Activated CD4-positive, alpha-beta memory T cell treated with anti-CD3 and anti-CD28 coated beads for 36 hours (primary cell): ENCODE results near the gene ANO8. TPM values are rescaled to one million over a fixed set of nuclear protein-coding genes. Genes with fewer than 3 reads are reported as not detected.
"Not testable (repeated sequence)": the region's sequence is repeated elsewhere in the genome, so short reads cannot be mapped to it uniquely, and the experiment has no call there.

ENCODE experiments used
- CTCF ChIA-PET: fragments of 350-600 bp; sonication (Branson Sonifier 250); formaldehyde crosslinking; loops from one replicate; lab custom pipeline; 2021; ENCODE audit warnings: antibody characterized with exemption, inconsistent platforms; lab: Charles Lee
- POLR2A ChIA-PET: fragments of 350-600 bp; sonication (Branson Sonifier 250); formaldehyde crosslinking; loops from one replicate; lab custom pipeline; 2021; ENCODE audit warnings: antibody characterized with exemption; lab: Charles Lee
- DNase-seq: peaks from one replicate; pipeline ENCODE4 v3.0.0-alpha.2; 2020
- H3K27ac Mint-ChIP-seq: one replicate; pipeline ENCODE4 v1.8.0; 2021; ENCODE audit warnings: mixed read lengths
- H3K27me3 Mint-ChIP-seq: one replicate; pipeline ENCODE4 v1.8.0; 2021; ENCODE audit warnings: mixed read lengths
- H3K36me3 Mint-ChIP-seq: one replicate; pipeline ENCODE4 v1.8.0; 2021; ENCODE audit warnings: mixed read lengths
- H3K4me1 Mint-ChIP-seq: one replicate; pipeline ENCODE4 v1.8.0; 2021; ENCODE audit warnings: low read depth, mixed read lengths
- H3K4me3 Mint-ChIP-seq: one replicate; pipeline ENCODE4 v1.8.0; 2021; ENCODE audit warnings: mild to moderate bottlenecking, mixed read lengths
- H3K9me3 Mint-ChIP-seq: one replicate; pipeline ENCODE4 v1.8.0; 2021; ENCODE audit warnings: mixed read lengths
- intact Hi-C: fragments of 100-400 bp; cut with micrococcal nuclease; formaldehyde crosslinking; loops from one replicate; pipeline ENCODE4 v1.15.1; 2023
- total RNA-seq, 2 experiments: library from RNA; stranded (reverse); gene quantifications; one replicate each; pipeline ENCODE4 v1.2.3, GENCODE V29; 2021

ANO8 gene
- total RNA-seq, 2 experiments from 2014 or later: 5.8 to 6.0 TPM

- Mint-ChIP-seq H3K27ac (no peak overlapping the region), H3K36me3 (peaks cover 26% of the 10 kb centered on the region), H3K4me3 (no peak overlapping the region), H3K4me1 (no peaks in the 10 kb centered on the region), H3K9me3 (no peaks in the 10 kb centered on the region), H3K27me3 (no peaks in the 10 kb centered on the region)
- ChIA-PET CTCF (no interaction called here), POLR2A (no interaction called here)
- DNase-seq: no peak
- intact Hi-C loops: no loop called here
Measured at GRCh38 chr19:17275441-17276175, 59.0 kb downstream of the ANO8 start.

- H3K27ac Mint-ChIP-seq, H3K4me1 Mint-ChIP-seq, intact Hi-C loops, DNase-seq, CTCF ChIA-PET, H3K27me3 Mint-ChIP-seq, POLR2A ChIA-PET, H3K4me3 Mint-ChIP-seq, H3K9me3 Mint-ChIP-seq: not testable (repeated sequence)
- H3K36me3 Mint-ChIP-seq: peaks cover 29% of the 10 kb centered on the region
Measured at GRCh38 chr19:17274892-17275291, 59.8 kb downstream of the ANO8 start.

Other genes with a start within 250 kb of the ANO8 start
- gene USE1, start 119.5 kb downstream of the ANO8 start, total RNA-seq: 10 to 100 TPM; 24.6 to 28.5 TPM
- gene OCEL1, start 108.6 kb downstream of the ANO8 start, total RNA-seq: 10 to 100 TPM; 17.6 to 17.9 TPM
- gene NR2F6, start 88.9 kb downstream of the ANO8 start, total RNA-seq: 10 to 100 TPM; 10.2 to 10.4 TPM
- under 1 TPM in 1 of 2 experiments, not detected in 1; 0.24 TPM for gene USHBP1, start 70.1 kb downstream of the ANO8 start, total RNA-seq
- gene BABAM1, start 67.4 kb downstream of the ANO8 start, total RNA-seq: 100 to 1,000 TPM; 110 TPM
- 10 to 100 TPM; 10.5 to 10.7 TPM for gene ANKLE1, start 53.0 kb downstream of the ANO8 start, total RNA-seq
- 1 to 10 TPM; 7.7 to 7.9 TPM for gene ABHD8, start 31.4 kb downstream of the ANO8 start, total RNA-seq
- gene MRPL34, start 29.0 kb downstream of the ANO8 start, total RNA-seq: 10 to 100 TPM; 92.9 to 93.7 TPM
- gene DDA1, start 25.3 kb downstream of the ANO8 start, total RNA-seq: 10 to 100 TPM; 37.2 to 37.5 TPM
- gene GTPBP3, start 2.7 kb upstream of the ANO8 start, total RNA-seq: 10 to 100 TPM; 37.7 to 41.4 TPM
- under 1 TPM in 1 of 2 experiments, not detected in 1; 0.14 TPM for gene PLVAP, start 42.5 kb upstream of the ANO8 start, total RNA-seq
- gene CCDC194, start 59.3 kb upstream of the ANO8 start, total RNA-seq: 1 to 10 TPM; 1.4 to 2.3 TPM
- gene BST2, start 70.8 kb upstream of the ANO8 start, total RNA-seq: 100 to 1,000 TPM; 156 to 164 TPM
- 10 to 100 TPM; 36.5 to 42.4 TPM for gene MVB12A, start 85.2 kb upstream of the ANO8 start, total RNA-seq
- gene TMEM221, start 113.8 kb upstream of the ANO8 start, total RNA-seq: not detected
- not detected for gene NXNL1, start 126.1 kb upstream of the ANO8 start, total RNA-seq
- gene SLC27A1, start 135.7 kb upstream of the ANO8 start, total RNA-seq: 1 to 10 TPM; 4.5 to 4.8 TPM
- 10 to 100 TPM; 70.1 to 70.5 TPM for gene PGLS, start 176.8 kb upstream of the ANO8 start, total RNA-seq
- gene COLGALT1, start 220.8 kb upstream of the ANO8 start, total RNA-seq: 10 to 100 TPM; 46.6 to 46.8 TPM